Measurements from ENCODE around the gene PCLO. TPM values are rescaled to one million over a fixed set of nuclear protein-coding genes. Genes with fewer than 3 reads are reported as not detected.

The PCLO gene
- total RNA-seq, 1 experiment from 2014 or later = 3.0 TPM

DNA sequence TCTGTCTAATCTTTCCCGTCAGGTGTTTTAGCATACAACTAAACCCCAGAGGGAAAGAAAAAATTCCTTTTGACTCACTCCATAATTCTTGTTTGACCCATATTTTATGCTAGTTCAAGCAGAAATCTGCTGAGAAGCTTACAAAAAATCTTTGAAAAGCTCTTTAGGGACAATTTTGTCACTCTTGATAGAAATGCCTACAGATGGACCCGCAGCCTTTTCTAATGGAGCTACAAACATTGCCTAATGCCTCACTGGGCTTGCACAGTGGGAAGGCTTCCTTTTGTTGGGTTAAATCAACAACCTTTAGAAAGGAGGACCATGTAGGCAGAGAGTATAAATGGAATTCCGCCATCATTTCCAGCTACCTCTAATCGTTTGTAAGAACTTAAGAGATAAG lies 344.5 kb downstream of the PCLO start:
- Mint-ChIP-seq H3K9me3 (peaks cover 6% of the 10 kb centered on the region), H3K36me3 (no peaks in the 10 kb centered on the region), H3K27me3 (ENCODE audit: low read depth) (no peaks in the 10 kb centered on the region), H3K4me3 (no peak overlapping the region), H3K27ac (peak overlapping the region; percentile 70), H3K4me1 (peaks cover 66% of the 10 kb centered on the region)
- DNase-seq (ENCODE audit: low spot score) (no peak), ATAC-seq (peak; percentile 84)
- CTCF ChIA-PET = no interaction called here
- POLR2A ChIA-PET = no interaction called here
- TF ChIP-seq SP1 (CRISPR knock-in tag; conservative IDR thresholded peaks at IDR 0.05) = no peak
- TF ChIP-seq, protein P1, sequence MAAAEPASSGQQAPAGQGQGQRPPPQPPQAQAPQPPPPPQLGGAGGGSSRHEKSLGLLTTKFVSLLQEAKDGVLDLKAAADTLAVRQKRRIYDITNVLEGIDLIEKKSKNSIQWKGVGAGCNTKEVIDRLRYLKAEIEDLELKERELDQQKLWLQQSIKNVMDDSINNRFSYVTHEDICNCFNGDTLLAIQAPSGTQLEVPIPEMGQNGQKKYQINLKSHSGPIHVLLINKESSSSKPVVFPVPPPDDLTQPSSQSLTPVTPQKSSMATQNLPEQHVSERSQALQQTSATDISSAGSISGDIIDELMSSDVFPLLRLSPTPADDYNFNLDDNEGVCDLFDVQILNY (CRISPR knock-in tag; IDR thresholded peaks at IDR 0.05) = no peak
- TF ChIP-seq FOXK1 (CRISPR knock-in tag; IDR thresholded peaks at IDR 0.05) = no peak
- TF ChIP-seq, protein P2, sequence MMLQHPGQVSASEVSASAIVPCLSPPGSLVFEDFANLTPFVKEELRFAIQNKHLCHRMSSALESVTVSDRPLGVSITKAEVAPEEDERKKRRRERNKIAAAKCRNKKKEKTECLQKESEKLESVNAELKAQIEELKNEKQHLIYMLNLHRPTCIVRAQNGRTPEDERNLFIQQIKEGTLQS (CRISPR knock-in tag; conservative IDR thresholded peaks at IDR 0.05) = no peak
- no peak for TF ChIP-seq ZNF416 (CRISPR knock-in tag; IDR thresholded peaks at IDR 0.05)
- TF ChIP-seq, protein P3, sequence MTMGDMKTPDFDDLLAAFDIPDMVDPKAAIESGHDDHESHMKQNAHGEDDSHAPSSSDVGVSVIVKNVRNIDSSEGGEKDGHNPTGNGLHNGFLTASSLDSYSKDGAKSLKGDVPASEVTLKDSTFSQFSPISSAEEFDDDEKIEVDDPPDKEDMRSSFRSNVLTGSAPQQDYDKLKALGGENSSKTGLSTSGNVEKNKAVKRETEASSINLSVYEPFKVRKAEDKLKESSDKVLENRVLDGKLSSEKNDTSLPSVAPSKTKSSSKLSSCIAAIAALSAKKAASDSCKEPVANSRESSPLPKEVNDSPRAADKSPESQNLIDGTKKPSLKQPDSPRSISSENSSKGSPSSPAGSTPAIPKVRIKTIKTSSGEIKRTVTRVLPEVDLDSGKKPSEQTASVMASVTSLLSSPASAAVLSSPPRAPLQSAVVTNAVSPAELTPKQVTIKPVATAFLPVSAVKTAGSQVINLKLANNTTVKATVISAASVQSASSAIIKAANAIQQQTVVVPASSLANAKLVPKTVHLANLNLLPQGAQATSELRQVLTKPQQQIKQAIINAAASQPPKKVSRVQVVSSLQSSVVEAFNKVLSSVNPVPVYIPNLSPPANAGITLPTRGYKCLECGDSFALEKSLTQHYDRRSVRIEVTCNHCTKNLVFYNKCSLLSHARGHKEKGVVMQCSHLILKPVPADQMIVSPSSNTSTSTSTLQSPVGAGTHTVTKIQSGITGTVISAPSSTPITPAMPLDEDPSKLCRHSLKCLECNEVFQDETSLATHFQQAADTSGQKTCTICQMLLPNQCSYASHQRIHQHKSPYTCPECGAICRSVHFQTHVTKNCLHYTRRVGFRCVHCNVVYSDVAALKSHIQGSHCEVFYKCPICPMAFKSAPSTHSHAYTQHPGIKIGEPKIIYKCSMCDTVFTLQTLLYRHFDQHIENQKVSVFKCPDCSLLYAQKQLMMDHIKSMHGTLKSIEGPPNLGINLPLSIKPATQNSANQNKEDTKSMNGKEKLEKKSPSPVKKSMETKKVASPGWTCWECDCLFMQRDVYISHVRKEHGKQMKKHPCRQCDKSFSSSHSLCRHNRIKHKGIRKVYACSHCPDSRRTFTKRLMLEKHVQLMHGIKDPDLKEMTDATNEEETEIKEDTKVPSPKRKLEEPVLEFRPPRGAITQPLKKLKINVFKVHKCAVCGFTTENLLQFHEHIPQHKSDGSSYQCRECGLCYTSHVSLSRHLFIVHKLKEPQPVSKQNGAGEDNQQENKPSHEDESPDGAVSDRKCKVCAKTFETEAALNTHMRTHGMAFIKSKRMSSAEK (CRISPR knock-in tag; IDR thresholded peaks at IDR 0.05; ENCODE audit: borderline replicate concordance) = no peak
- TF ChIP-seq, protein P4, sequence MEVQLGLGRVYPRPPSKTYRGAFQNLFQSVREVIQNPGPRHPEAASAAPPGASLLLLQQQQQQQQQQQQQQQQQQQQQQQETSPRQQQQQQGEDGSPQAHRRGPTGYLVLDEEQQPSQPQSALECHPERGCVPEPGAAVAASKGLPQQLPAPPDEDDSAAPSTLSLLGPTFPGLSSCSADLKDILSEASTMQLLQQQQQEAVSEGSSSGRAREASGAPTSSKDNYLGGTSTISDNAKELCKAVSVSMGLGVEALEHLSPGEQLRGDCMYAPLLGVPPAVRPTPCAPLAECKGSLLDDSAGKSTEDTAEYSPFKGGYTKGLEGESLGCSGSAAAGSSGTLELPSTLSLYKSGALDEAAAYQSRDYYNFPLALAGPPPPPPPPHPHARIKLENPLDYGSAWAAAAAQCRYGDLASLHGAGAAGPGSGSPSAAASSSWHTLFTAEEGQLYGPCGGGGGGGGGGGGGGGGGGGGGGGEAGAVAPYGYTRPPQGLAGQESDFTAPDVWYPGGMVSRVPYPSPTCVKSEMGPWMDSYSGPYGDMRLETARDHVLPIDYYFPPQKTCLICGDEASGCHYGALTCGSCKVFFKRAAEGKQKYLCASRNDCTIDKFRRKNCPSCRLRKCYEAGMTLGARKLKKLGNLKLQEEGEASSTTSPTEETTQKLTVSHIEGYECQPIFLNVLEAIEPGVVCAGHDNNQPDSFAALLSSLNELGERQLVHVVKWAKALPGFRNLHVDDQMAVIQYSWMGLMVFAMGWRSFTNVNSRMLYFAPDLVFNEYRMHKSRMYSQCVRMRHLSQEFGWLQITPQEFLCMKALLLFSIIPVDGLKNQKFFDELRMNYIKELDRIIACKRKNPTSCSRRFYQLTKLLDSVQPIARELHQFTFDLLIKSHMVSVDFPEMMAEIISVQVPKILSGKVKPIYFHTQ (CRISPR knock-in tag; IDR thresholded peaks at IDR 0.05) = no peak
- TF ChIP-seq, protein P5, sequence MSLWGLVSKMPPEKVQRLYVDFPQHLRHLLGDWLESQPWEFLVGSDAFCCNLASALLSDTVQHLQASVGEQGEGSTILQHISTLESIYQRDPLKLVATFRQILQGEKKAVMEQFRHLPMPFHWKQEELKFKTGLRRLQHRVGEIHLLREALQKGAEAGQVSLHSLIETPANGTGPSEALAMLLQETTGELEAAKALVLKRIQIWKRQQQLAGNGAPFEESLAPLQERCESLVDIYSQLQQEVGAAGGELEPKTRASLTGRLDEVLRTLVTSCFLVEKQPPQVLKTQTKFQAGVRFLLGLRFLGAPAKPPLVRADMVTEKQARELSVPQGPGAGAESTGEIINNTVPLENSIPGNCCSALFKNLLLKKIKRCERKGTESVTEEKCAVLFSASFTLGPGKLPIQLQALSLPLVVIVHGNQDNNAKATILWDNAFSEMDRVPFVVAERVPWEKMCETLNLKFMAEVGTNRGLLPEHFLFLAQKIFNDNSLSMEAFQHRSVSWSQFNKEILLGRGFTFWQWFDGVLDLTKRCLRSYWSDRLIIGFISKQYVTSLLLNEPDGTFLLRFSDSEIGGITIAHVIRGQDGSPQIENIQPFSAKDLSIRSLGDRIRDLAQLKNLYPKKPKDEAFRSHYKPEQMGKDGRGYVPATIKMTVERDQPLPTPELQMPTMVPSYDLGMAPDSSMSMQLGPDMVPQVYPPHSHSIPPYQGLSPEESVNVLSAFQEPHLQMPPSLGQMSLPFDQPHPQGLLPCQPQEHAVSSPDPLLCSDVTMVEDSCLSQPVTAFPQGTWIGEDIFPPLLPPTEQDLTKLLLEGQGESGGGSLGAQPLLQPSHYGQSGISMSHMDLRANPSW (CRISPR knock-in tag; conservative IDR thresholded peaks at IDR 0.05; ENCODE audit: low read depth) = no peak
- no peak for TF ChIP-seq CREM (CRISPR knock-in tag; IDR thresholded peaks at IDR 0.05)
- TF ChIP-seq HMGA2 (CRISPR knock-in tag; IDR thresholded peaks at IDR 0.05) = no peak
- TF ChIP-seq, protein P6, sequence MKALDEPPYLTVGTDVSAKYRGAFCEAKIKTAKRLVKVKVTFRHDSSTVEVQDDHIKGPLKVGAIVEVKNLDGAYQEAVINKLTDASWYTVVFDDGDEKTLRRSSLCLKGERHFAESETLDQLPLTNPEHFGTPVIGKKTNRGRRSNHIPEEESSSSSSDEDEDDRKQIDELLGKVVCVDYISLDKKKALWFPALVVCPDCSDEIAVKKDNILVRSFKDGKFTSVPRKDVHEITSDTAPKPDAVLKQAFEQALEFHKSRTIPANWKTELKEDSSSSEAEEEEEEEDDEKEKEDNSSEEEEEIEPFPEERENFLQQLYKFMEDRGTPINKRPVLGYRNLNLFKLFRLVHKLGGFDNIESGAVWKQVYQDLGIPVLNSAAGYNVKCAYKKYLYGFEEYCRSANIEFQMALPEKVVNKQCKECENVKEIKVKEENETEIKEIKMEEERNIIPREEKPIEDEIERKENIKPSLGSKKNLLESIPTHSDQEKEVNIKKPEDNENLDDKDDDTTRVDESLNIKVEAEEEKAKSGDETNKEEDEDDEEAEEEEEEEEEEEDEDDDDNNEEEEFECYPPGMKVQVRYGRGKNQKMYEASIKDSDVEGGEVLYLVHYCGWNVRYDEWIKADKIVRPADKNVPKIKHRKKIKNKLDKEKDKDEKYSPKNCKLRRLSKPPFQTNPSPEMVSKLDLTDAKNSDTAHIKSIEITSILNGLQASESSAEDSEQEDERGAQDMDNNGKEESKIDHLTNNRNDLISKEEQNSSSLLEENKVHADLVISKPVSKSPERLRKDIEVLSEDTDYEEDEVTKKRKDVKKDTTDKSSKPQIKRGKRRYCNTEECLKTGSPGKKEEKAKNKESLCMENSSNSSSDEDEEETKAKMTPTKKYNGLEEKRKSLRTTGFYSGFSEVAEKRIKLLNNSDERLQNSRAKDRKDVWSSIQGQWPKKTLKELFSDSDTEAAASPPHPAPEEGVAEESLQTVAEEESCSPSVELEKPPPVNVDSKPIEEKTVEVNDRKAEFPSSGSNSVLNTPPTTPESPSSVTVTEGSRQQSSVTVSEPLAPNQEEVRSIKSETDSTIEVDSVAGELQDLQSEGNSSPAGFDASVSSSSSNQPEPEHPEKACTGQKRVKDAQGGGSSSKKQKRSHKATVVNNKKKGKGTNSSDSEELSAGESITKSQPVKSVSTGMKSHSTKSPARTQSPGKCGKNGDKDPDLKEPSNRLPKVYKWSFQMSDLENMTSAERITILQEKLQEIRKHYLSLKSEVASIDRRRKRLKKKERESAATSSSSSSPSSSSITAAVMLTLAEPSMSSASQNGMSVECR (CRISPR knock-in tag; IDR thresholded peaks at IDR 0.05; ENCODE audit: borderline replicate concordance) = no peak
- TF ChIP-seq NR3C1 (CRISPR knock-in tag; conservative IDR thresholded peaks at IDR 0.05; ENCODE audit: low read depth) = no peak
- TF ChIP-seq KAT7 (CRISPR knock-in tag; IDR thresholded peaks at IDR 0.05; ENCODE audit: borderline replicate concordance) = no peak
- no peak for TF ChIP-seq RELA (CRISPR knock-in tag; IDR thresholded peaks at IDR 0.05; ENCODE audit: borderline replicate concordance)
- no peak for TF ChIP-seq SMAD4 (CRISPR knock-in tag; IDR thresholded peaks at IDR 0.05)
- TF ChIP-seq, protein P7, sequence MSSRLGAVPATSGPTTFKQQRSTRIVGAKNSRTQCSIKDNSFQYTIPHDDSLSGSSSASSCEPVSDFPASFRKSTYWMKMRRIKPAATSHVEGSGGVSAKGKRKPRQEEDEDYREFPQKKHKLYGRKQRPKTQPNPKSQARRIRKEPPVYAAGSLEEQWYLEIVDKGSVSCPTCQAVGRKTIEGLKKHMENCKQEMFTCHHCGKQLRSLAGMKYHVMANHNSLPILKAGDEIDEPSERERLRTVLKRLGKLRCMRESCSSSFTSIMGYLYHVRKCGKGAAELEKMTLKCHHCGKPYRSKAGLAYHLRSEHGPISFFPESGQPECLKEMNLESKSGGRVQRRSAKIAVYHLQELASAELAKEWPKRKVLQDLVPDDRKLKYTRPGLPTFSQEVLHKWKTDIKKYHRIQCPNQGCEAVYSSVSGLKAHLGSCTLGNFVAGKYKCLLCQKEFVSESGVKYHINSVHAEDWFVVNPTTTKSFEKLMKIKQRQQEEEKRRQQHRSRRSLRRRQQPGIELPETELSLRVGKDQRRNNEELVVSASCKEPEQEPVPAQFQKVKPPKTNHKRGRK (CRISPR knock-in tag; IDR thresholded peaks at IDR 0.05; ENCODE audit: borderline replicate concordance) = no peak
- TF ChIP-seq, protein P8, sequence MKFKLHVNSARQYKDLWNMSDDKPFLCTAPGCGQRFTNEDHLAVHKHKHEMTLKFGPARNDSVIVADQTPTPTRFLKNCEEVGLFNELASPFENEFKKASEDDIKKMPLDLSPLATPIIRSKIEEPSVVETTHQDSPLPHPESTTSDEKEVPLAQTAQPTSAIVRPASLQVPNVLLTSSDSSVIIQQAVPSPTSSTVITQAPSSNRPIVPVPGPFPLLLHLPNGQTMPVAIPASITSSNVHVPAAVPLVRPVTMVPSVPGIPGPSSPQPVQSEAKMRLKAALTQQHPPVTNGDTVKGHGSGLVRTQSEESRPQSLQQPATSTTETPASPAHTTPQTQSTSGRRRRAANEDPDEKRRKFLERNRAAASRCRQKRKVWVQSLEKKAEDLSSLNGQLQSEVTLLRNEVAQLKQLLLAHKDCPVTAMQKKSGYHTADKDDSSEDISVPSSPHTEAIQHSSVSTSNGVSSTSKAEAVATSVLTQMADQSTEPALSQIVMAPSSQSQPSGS (CRISPR knock-in tag; IDR thresholded peaks at IDR 0.05; ENCODE audit: borderline replicate concordance, low read depth) = no peak
- TF ChIP-seq, protein P9, sequence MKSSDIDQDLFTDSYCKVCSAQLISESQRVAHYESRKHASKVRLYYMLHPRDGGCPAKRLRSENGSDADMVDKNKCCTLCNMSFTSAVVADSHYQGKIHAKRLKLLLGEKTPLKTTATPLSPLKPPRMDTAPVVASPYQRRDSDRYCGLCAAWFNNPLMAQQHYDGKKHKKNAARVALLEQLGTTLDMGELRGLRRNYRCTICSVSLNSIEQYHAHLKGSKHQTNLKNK (CRISPR knock-in tag; IDR thresholded peaks at IDR 0.05) = no peak

Measured in WTC11 (cell line).